Nephron progenitor cell (in vitro differentiated cells): ENCODE measurements around the gene NEU2.

ENCODE experiments used
- DNase-seq: peaks from one replicate; pipeline ENCODE4 v3.0.0; 2021
- H3K27ac Mint-ChIP-seq: 2 replicates; pipeline ENCODE4 v1.8.0; 2021; ENCODE audit warnings: mild to moderate bottlenecking, moderate library complexity, mixed read lengths
- H3K27me3 Mint-ChIP-seq: 2 replicates; pipeline ENCODE4 v1.8.0; 2021; ENCODE audit warnings: mild to moderate bottlenecking, low read depth, mixed read lengths; ENCODE audit not compliant: poor library complexity
- H3K36me3 Mint-ChIP-seq: 2 replicates; pipeline ENCODE4 v1.8.0; 2021; ENCODE audit warnings: low read depth, mixed read lengths
- H3K4me1 Mint-ChIP-seq: 2 replicates; pipeline ENCODE4 v1.8.0; 2021; ENCODE audit warnings: mixed read lengths
- H3K4me3 Mint-ChIP-seq: 2 replicates; pipeline ENCODE4 v1.8.0; 2021; ENCODE audit warnings: mild to moderate bottlenecking, moderate library complexity, mixed read lengths
- H3K9me3 Mint-ChIP-seq: 2 replicates; pipeline ENCODE4 v1.8.0; 2021; ENCODE audit warnings: mild to moderate bottlenecking, moderate library complexity, mixed read lengths
- TF ChIP-seq, protein P1 (sequence below): fragments of 200-600 bp; sonication (generic); IDR thresholded peaks from 2 replicates; pipeline ENCODE4 v1.5.0; 2021; ENCODE audit warnings: antibody characterized with exemption

NEU2 gene

DNA sequence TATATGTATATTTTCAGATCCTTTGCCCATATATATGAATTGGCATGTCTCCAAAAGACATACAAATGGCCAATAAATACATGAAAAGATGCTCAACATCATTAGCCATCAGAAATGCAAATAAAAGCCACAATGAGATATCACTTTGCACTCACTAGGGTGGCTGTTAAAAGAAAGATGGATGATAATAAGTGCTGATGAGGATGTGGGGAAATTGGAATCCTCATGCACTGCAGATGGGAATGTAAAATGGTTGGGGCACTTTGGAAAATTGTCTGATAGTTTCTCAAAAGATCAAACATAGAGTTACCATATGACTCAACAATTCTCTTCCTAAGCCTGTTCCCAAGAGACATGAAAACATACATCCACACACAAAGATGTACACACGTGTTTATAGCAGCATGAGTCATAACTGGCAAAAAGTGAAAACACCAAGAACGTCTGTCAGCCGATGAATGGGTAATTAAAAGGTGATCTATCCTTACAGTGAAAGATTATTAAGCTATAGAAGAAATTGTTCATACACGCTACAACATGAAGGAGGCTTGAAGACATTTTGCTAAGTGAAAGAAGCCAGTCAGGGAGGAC is 39.1 kb upstream of the NEU2 start:
- no peak overlapping the region for H3K27ac Mint-ChIP-seq
- TF ChIP-seq, protein P1, sequence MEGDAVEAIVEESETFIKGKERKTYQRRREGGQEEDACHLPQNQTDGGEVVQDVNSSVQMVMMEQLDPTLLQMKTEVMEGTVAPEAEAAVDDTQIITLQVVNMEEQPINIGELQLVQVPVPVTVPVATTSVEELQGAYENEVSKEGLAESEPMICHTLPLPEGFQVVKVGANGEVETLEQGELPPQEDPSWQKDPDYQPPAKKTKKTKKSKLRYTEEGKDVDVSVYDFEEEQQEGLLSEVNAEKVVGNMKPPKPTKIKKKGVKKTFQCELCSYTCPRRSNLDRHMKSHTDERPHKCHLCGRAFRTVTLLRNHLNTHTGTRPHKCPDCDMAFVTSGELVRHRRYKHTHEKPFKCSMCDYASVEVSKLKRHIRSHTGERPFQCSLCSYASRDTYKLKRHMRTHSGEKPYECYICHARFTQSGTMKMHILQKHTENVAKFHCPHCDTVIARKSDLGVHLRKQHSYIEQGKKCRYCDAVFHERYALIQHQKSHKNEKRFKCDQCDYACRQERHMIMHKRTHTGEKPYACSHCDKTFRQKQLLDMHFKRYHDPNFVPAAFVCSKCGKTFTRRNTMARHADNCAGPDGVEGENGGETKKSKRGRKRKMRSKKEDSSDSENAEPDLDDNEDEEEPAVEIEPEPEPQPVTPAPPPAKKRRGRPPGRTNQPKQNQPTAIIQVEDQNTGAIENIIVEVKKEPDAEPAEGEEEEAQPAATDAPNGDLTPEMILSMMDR = no peak

DNA sequence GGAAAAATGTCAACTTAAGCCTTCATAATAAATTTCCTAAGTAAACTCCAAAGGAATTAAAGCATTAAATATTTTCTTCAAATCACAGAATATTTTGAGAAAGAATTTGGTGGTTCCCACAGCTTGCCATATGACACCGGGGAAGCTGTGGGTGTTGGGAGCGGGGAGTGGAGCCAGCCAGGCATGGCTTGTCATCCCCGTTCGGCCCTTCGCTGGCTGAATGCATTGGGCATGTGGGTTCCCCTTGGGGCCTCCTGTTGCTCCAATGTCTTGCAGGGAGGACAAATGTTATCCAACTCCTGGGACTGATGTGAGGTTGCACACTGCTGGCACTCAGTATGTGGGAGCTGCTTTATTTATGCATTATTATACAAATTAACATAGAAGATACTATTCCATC is 38.0 kb upstream of the NEU2 start:
- peaks cover 15% of the 10 kb centered on the region for H3K9me3 Mint-ChIP-seq
- H3K4me1 Mint-ChIP-seq = peaks cover 19% of the 10 kb centered on the region
- TF ChIP-seq, protein P1 = no peak
- H3K4me3 Mint-ChIP-seq = no peak overlapping the region
- no peaks in the 10 kb centered on the region for H3K36me3 Mint-ChIP-seq
- no peak overlapping the region for H3K27ac Mint-ChIP-seq
- DNase-seq = peak; percentile 48
- no peaks in the 10 kb centered on the region for H3K27me3 Mint-ChIP-seq

More for the DNA sequence above, 39.1 kb upstream of the NEU2 start:
- Mint-ChIP-seq H3K9me3 (peaks cover 15% of the 10 kb centered on the region), H3K4me3 (no peak overlapping the region), H3K27me3 (no peaks in the 10 kb centered on the region), H3K36me3 (no peaks in the 10 kb centered on the region), H3K4me1 (peaks cover 15% of the 10 kb centered on the region)
- DNase-seq = no peak

GRCh38 chr2:232997749-232998665 is 34.5 kb upstream of the NEU2 start:
- DNase-seq = no peak
- Mint-ChIP-seq H3K4me1 (peaks cover 20% of the 10 kb centered on the region), H3K9me3 (peaks cover 7% of the 10 kb centered on the region), H3K27ac (no peak overlapping the region), H3K36me3 (no peaks in the 10 kb centered on the region), H3K27me3 (peaks cover 5% of the 10 kb centered on the region), H3K4me3 (no peak overlapping the region)
- TF ChIP-seq, protein P1 = no peak

DNA sequence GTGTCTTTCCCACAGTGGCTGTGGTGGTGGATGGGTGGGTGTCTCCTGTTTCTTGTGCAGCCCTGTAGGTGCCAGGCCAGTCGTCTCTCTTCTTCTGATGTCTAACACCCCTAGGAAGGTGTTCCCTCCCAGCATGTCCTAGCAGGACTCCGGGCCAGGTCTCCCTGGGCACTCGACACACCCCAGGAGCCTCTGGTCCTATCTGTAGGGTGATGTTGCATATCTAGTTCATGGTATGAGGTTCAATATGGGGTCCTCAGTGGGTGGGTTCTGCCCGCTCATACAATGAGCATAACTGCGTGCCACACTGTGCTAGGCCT is 33.8 kb upstream of the NEU2 start:
- H3K27me3 Mint-ChIP-seq = peaks cover 7% of the 10 kb centered on the region
- no peak for DNase-seq
- peaks cover 24% of the 10 kb centered on the region for H3K4me1 Mint-ChIP-seq
- peaks cover 1% of the 10 kb centered on the region for H3K9me3 Mint-ChIP-seq
- H3K4me3 Mint-ChIP-seq = no peak overlapping the region
- H3K36me3 Mint-ChIP-seq = no peaks in the 10 kb centered on the region
- no peak overlapping the region for H3K27ac Mint-ChIP-seq
- TF ChIP-seq, protein P1 = no peak

- Mint-ChIP-seq H3K4me3 (no peak overlapping the region), H3K27ac (peak overlapping the region; percentile 91), H3K9me3 (no peaks in the 10 kb centered on the region)
Observed at GRCh38 chr2:232999354-232999753, 33.1 kb upstream of the NEU2 start.

More at GRCh38 chr2:232999354-232999753, 33.1 kb upstream of the NEU2 start:
- DNase-seq = no peak
- Mint-ChIP-seq H3K27me3 (peaks cover 9% of the 10 kb centered on the region), H3K4me1 (peaks cover 20% of the 10 kb centered on the region), H3K36me3 (no peaks in the 10 kb centered on the region)
- TF ChIP-seq, protein P1 = no peak
